HG03135 (cell line): ENCODE results near the gene GULP1.
"Not testable (repeated sequence)": the region's sequence is repeated elsewhere in the genome, so short reads cannot be mapped to it uniquely, and the experiment has no call there.

Experiments
- ATAC-seq: cut with Tn5 transposase; IDR thresholded peaks from one replicate; pipeline ENCODE4 v1.9.1; 2021; ENCODE audit warnings: mild to moderate bottlenecking, moderate library complexity; ENCODE audit not compliant: unreplicated experiment

Gene GULP1

DNA sequence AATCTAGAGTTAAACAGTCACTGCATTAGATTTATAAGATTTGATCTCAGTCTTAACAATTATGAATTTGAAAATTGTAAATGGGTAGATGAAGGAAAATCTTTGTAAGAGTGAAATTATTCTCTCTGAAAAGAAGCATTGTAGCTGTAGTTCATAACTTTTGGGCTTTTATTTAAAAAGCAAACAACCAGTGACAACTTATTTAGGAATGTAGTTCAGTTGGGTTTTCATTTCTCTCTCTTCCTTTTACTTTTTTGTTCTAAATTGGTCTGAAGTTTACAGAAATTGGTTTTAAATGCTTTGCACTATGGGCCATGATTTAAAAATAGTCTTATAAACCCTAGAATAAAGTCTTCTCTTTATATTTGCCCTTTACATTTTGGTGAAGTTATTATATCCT lies 296.6 kb downstream of the GULP1 start:
- no peak for ATAC-seq

- no peak for ATAC-seq
Observed at GRCh38 chr2:188596054-188596453, 304.4 kb downstream of the GULP1 start.

DNA sequence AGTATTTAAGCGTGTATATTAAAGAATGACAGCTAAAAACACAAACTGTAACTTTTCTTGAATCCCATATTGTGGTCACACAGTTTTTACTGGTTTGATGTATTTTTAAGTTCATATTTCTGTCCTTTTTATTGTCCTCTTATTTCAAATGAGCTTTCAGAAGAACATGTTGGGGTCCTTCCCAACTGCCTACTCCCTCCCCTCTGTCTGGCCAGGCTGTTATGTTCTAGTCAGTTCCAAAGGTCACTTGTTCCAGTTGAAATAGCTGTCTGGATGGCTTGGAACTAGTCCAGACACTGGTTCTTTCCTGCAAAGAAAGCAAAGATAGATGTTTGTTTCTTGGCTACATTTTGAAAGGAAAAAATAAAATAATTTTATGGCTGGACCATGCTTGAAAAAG lies 306.9 kb downstream of the GULP1 start:
- ATAC-seq, result no peak

GRCh38 chr2:188599140-188599539 lies 307.5 kb downstream of the GULP1 start:
- no peak for ATAC-seq

GRCh38 chr2:188600536-188601210 lies 309.0 kb downstream of the GULP1 start:
- no peak for ATAC-seq

- ATAC-seq, result no peak
Observed at GRCh38 chr2:188601391-188601790, 309.7 kb downstream of the GULP1 start.

DNA sequence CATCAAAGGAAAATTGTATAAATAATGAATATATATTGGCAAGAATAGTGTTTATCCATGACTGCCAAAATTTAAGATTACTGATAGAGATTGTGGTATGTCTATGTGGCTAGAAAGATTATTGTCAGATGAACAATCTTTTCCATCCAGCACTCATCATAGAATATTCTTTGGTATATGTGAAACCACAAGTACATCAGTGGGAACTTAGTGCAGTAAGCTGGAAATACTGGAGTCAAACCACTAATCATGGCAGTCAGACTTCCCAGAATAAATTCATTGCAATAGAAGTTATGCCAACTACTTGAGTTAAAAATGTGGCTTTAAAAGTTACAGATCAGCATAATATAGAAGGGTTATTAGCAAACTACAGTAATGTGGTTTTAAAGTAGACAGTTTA lies 310.3 kb downstream of the GULP1 start:
- no peak for ATAC-seq

- ATAC-seq, result no peak
Observed at GRCh38 chr2:188604579-188604978, 312.9 kb downstream of the GULP1 start.

DNA sequence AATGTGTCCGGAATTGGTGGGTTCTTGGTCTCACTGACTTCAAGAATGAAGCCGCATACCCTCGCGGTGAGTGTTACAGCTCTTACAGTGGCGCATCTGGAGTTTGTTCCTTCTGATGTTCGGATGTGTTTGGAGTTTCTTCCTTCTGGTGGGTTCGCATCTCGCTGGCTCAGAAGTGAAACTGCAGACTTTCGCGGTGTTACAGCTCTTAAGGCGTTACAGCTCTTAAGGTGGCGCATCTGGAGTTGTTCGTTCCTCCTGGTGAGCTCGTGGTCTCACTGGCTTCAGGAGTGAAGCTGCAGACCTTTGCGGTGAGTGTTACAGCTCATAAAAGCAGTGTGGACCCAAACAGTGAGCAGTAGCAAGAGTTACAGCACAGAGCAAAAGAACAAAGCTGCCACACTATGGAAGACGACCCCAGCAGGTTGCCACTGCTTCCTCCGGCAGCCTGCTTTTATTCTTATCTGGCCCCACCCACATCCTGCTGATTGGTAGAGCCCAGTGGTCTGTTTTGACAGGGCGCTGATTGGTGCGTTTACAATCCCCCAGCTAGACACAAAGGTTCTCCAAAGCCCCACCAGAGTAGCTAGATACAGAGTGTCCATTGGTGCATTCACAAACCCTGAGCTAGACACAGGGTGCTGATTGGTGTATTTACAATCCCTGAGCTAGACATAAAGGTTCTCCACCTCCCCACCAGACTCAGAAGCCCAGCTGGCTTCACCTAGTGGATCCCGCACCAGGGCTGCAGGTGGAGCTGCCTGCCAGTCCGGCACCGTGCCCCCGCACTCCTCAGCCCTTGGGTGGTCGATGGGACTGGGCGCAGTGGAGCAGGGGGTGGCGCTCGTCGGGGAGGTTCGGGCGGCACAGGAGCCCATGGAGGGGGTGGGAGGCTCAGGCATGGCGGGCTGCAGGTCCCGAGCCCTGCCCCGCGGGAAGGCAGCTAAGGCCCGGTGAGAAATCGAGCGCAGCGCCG lies 314.2 kb downstream of the GULP1 start:
- not testable (repeated sequence) for ATAC-seq

DNA sequence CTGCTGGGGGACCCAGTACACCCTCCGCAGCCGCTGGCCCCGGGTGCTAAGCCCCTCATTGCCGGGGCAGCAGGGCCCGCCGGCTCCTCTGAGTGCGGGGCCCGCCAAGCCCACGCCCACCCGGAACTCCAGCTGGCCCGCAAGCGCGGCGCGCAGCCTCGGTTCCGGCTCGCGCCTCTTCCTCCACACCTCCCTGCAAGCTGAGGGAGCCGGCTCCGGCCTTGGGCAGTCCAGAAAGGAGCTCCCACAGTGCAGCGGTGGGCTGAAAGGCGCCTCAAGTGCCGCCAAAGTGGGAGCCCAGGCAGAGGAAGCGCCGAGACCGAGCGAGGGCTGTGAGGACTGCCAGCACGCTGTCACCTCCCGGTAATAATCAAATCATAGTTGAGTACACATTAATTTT lies 314.9 kb downstream of the GULP1 start:
- not testable (repeated sequence) for ATAC-seq

DNA sequence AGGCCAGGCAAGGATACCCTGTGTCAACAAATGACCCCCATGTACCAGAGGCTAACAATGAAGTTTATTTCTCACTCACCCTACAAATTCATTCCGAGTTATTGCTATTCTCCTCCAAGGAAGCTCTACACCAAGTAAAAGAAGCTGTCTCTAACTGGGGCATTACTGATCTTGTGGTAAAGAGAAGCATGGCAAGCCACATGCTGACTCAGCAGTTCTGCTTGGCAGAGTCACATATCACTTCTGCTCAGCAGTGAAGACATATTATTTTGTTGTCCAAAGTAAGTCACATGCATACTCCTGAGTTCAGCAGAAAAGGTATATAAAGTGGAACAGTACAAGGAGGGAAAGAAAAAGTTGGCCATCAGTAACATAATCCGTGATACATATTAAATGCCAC lies 315.8 kb downstream of the GULP1 start:
- ATAC-seq, result no peak

DNA sequence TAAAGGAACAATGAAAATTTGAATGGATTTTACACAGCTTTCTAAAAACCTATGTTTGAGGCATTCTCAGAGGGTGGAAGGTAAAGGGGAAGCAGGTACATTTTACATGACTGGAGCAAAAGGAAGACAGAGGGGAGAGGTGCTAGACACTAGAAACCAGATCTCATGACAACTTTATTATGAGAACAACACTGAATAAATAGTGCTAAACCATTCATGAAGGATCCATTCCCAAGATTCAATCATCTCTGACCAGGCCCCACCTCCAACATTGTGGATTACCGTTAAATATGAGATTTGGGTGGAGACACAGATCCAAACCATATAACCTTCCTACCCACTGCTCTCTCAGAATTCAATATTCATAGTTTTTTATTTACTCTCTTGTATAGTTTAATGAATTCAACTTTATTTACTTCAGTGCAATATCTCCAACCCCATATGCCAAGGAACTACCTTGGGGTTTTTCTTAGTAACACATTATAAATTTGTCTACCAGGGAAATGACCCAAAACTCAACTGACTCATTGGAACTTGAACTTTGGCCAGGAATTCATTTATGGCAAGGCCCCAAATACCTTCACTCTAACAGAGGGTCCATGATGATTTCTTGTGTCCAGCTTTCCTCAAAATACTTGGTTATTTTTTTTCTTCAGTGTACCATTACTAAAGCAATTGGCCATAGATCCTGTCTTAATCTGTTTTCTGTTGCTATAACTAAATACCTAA lies 317.8 kb downstream of the GULP1 start:
- no peak for ATAC-seq

GRCh38 chr2:188610050-188610444 lies 318.4 kb downstream of the GULP1 start:
- ATAC-seq, result no peak

GRCh38 chr2:188610827-188611226 lies 319.2 kb downstream of the GULP1 start:
- ATAC-seq, result no peak

- no peak for ATAC-seq
Observed at GRCh38 chr2:188619146-188619545, 327.5 kb downstream of the GULP1 start.

DNA sequence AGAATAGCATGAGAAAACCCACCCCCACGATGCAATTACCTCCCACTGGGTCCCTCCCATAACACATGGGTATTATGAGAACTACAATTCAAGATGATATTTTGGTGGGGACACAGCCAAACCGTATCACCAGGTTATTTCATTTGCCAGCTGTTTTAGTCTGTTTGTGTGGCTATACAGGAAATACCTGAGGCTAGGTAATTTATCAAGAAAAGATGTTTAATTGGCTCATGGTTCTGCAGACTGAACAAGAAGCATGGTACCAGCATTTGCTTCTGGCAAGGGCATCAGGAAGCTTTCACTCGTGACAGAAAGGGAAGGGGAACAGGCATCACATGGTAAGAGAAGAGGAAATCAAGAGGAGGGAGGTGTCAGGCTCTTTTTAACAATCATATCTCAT lies 329.2 kb downstream of the GULP1 start:
- ATAC-seq, result no peak

DNA sequence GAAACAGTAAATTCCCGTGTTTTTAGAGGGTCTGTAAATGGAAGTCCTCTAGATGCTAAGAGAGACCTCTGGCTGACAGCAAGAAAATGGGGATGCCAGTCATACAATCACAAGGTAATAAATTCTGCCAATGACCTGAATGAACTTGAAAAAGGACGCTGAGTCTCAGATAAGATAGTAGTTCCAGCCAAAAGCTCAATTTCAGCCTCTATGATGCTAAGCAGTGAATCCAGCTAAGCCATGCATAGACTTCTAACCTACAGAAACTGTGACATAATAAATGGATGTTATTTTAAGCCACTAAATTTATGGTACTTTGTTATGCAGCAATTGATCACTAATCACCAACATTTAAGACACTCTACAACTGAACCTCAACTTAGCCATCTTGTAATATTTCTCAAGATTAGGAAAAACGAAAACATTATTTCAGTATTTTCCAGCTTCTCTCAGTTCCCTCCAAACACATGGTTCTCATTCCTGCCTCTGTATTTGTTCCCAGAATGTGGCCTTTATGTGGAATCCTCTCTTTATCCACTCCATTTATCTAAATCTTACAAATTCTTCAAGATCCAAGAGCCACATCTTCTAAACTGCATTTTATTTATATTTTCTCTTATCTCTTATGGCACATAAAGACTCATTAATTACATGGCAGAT lies 331.1 kb downstream of the GULP1 start:
- ATAC-seq, result no peak

DNA sequence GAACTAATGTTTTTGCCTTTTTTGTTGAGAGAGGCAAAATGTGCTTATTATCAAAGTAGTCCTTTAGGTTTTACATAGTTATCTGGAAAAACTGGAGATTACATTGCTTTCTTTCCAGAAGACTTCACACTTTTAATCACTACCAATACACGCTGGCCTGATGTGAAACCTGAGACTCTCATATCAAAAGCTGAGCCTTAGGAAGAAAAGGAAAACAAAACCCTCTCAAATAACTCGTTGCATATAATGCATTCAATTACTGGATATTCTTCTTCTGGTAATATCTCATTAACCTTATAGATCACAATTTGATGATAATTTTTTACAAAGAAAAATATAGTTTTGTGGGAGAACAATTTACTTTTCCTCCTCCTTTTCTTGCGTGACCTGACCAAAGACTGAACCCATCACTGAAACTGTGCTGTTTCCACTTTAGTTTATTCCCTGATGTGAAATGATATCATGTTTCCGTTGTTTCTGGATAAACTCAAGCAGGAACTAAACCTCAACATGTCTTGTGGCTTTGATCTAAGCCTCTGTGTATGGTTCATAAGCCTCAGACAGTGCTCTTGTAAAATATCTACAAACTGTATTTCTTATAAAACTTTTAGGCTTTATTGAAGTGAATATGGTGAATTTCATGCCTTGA lies 332.4 kb downstream of the GULP1 start:
- no peak for ATAC-seq

DNA sequence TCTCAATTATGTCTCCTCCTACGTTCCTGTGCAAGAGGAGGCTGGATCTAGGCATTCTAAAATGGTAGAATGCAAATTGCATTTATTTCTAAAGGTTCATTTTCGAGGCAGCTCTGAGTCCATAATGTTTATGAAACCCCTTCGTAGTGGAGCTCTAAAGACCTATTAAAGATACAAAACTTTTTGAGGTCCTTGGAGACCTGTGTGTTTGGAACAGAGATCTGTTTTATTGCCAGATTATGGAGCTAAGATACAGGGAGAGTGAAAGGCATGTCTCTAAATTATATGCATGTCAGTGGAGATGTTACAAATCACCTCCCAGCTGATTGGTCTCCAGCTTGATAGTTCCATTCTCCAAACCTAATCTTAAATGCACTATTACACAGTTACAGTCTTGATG lies 335.8 kb downstream of the GULP1 start:
- ATAC-seq, result no peak

DNA sequence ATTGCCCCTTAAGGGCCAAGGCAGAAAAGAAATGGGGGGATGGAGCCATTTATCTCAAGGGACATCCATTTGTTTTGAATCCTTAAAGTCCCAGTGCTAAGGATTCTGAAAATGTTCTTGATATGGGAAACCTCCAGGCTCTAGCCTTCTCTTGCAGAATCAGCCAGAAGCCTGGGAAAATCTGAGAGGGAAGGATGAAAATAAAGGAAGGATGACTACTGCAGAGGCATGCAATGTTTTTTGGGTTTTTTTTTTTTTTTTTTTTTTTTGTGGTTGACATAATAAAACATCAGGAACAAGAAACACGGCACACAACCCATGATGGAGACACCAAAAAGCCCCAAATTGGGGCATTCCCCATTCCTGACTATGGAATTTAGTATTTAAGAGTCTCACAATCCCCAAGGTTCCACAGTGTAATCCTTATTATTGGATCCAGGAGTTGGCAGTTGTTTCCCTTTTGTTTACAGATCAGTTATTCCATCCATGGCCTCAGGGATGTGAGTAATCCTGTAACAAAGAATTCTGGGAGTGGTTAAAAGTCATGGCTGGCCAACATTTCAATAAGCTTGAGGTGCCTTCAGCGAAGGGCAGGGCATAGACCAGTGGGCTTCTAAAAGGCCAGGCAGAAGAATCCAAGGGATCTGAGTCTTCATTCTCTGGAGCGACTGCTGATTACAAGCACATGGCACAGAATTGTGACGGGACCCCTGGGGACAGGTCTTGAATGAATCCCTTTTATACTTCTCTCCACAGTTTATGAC lies 337.5 kb downstream of the GULP1 start:
- ATAC-seq, result no peak
